HCT116 (cell line): ENCODE results near the gene UNC45A. TPM values are rescaled to one million over a fixed set of nuclear protein-coding genes. Genes with fewer than 3 reads are reported as not detected.

Experiments used
- ATAC-seq: fragments of 200-7000 bp; cut with Tn5 transposase; 2 replicates; pipeline ENCODE4 v1.9.1; 2020; ENCODE audit warnings: mild to moderate bottlenecking, moderate library complexity
- BruUV-seq: library from RNA; stranded (reverse); fragments of 400-500 nt; replicated peaks from 2 replicates; lab custom pipeline; 2021; lab: Mats Ljungman, UMichigan
- CTCF ChIA-PET: fragments of 300-600 bp; sonication (Branson Sonifier 250); formaldehyde crosslinking; loops from one replicate; lab custom pipeline; 2021; ENCODE audit warnings: antibody characterized with exemption; lab: Charles Lee
- POLR2A ChIA-PET: fragments of 300-600, 350-600 bp; sonication (Branson Sonifier 250); formaldehyde crosslinking; loops from one replicate; lab custom pipeline; 2021; ENCODE audit warnings: antibody characterized with exemption; lab: Charles Lee
- RAD21 ChIA-PET, 2 experiments: fragments of 300-600 bp; sonication (Branson Sonifier 250); formaldehyde crosslinking; loops; one replicate each; lab custom pipeline; 2023; ENCODE audit warnings: low total read pairs in 2 of 2; ENCODE audit not compliant: uncharacterized antibody in 2 of 2, unreplicated experiment in 2 of 2, low non-redundant PET in 1 of 2; lab: Charles Lee
- DNase-seq: peaks from one replicate; pipeline ENCODE4 v3.0.0-alpha.2; 2010; ENCODE audit warnings: low read depth, low spot score
- H2AFZ ChIP-seq: fragments of 200-600 bp; shearing (Covaris generic), sonication (generic); 2 replicates; pipeline ENCODE4 v1.6.1; 2017; ENCODE audit warnings: low read depth, mixed run types, mixed read lengths, antibody characterized with exemption, low read length; ENCODE audit not compliant: poor library complexity, severe bottlenecking
- H3K27ac ChIP-seq: 2 replicates; pipeline ENCODE4 v1.5.1; 2012; ENCODE audit warnings: low read depth, low read length
- H3K27me3 ChIP-seq: fragments of 200-600 bp; sonication (generic); 2 replicates; pipeline ENCODE4 v1.6.1; 2016; ENCODE audit warnings: mixed run types, low read length, mixed read lengths; ENCODE audit not compliant: insufficient read depth
- H3K36me3 ChIP-seq, 2 experiments: fragments of 200-500 bp in 1 of 2; fragments of 200-600 bp in 1 of 2; sonication (Bioruptor generic) in 1 of 2; sonication (generic) in 1 of 2; 2 replicates each; pipeline versions ENCODE4 v1.5.1 to v1.6.1; 2014 to 2016; ENCODE audit warnings: low read length in 2 of 2, inconsistent platforms in 1 of 2, mixed read lengths in 1 of 2, mixed run types in 1 of 2; ENCODE audit not compliant: insufficient read depth in 2 of 2, control insufficient read depth in 1 of 2
- H3K4me1 ChIP-seq, 2 experiments: fragments of 200-600 bp in 1 of 2; sonication (generic) in 1 of 2; 2 replicates each; pipeline versions ENCODE4 v1.5.1 to v1.6.1; 2012 to 2017; ENCODE audit warnings: low read length in 2 of 2, inconsistent platforms in 1 of 2, mild to moderate bottlenecking in 1 of 2, mixed read lengths in 1 of 2, mixed run types in 1 of 2, moderate library complexity in 1 of 2; ENCODE audit not compliant: insufficient read depth in 2 of 2, control insufficient read depth in 1 of 2
- H3K4me2 ChIP-seq: fragments of 200-600 bp; sonication (generic); 2 replicates; pipeline ENCODE4 v1.6.1; 2017; ENCODE audit warnings: mixed run types, low read length, mixed read lengths
- H3K4me3 ChIP-seq, 2 experiments: fragments of 200-600 bp in 1 of 2; sonication (generic) in 1 of 2; replicated peaks in 1 of 2; 2 replicates each; pipeline ENCODE4 v1.5.1; 2011 to 2016; ENCODE audit warnings: low read length in 2 of 2, control low read depth in 1 of 2, low read depth in 1 of 2, mild to moderate bottlenecking in 1 of 2, mixed read lengths in 1 of 2, mixed run types in 1 of 2
- H3K79me2 ChIP-seq: fragments of 200-600 bp; sonication (generic); 2 replicates; pipeline ENCODE4 v1.6.1; 2017; ENCODE audit warnings: mild to moderate bottlenecking, mixed run types, low read length, moderate library complexity, mixed read lengths; ENCODE audit not compliant: insufficient read depth
- H3K9ac ChIP-seq: fragments of 200-600 bp; sonication (generic); 2 replicates; pipeline ENCODE4 v1.6.1; 2016; ENCODE audit warnings: low read length, mixed read lengths
- H3K9me2 ChIP-seq: fragments of 200-600 bp; sonication (generic), shearing (Covaris generic); 2 replicates; pipeline ENCODE4 v1.6.1; 2017; ENCODE audit warnings: mixed run types, mild to moderate bottlenecking, moderate library complexity; ENCODE audit not compliant: insufficient read depth
- H3K9me3 ChIP-seq, 2 experiments: fragments of 200-500 bp in 1 of 2; fragments of 200-600 bp in 1 of 2; sonication (Bioruptor generic) in 1 of 2; sonication (generic) in 1 of 2; 2 replicates each; pipeline ENCODE4 v1.6.1; 2014 to 2017; ENCODE audit warnings: low read length in 2 of 2, mixed read lengths in 2 of 2, inconsistent platforms in 1 of 2, low read depth in 1 of 2, mild to moderate bottlenecking in 1 of 2, mixed run types in 1 of 2, moderate library complexity in 1 of 2; ENCODE audit not compliant: control insufficient read depth in 1 of 2, insufficient read depth in 1 of 2
- H4K20me1 ChIP-seq: fragments of 200-600 bp; sonication (generic), shearing (Covaris generic); 2 replicates; pipeline ENCODE4 v1.6.1; 2017; ENCODE audit warnings: mixed run types, mild to moderate bottlenecking, moderate library complexity; ENCODE audit not compliant: insufficient read depth
- CBX3 ChIP-seq: IDR thresholded peaks from 2 replicates; pipeline ENCODE4 v1.6.1; 2012; ENCODE audit warnings: low read depth
- CEBPB ChIP-seq: IDR thresholded peaks from 2 replicates; pipeline ENCODE4 v1.6.1; 2012; ENCODE audit warnings: low read depth
- EGR1 ChIP-seq: IDR thresholded peaks from 2 replicates; pipeline ENCODE4 v1.6.1; 2012; ENCODE audit warnings: low read depth
- ELF1 ChIP-seq: IDR thresholded peaks from 2 replicates; pipeline ENCODE4 v1.6.1; 2012; ENCODE audit warnings: low read depth, borderline replicate concordance
- EZH2 ChIP-seq: fragments of 200-600 bp; sonication (generic); IDR thresholded peaks from 2 replicates; pipeline ENCODE4 v1.6.1; 2017; ENCODE audit warnings: antibody characterized with exemption, mixed run types
- EZH2phosphoT487 ChIP-seq: fragments of 200-600 bp; IDR thresholded peaks from 2 replicates; pipeline ENCODE4 v1.6.1; 2018; ENCODE audit warnings: antibody characterized with exemption, borderline replicate concordance
- JUND ChIP-seq: IDR thresholded peaks from 2 replicates; pipeline ENCODE4 v1.6.1; 2012
- MAX ChIP-seq: IDR thresholded peaks from 2 replicates; pipeline ENCODE4 v1.6.1; 2012
- POLR2A ChIP-seq: IDR thresholded peaks from 2 replicates; pipeline ENCODE4 v1.7.0; 2011; ENCODE audit warnings: borderline replicate concordance; ENCODE audit not compliant: insufficient read depth, insufficient read length; ENCODE audit errors: extremely low read depth
- POLR2AphosphoS5 ChIP-seq: IDR thresholded peaks from 2 replicates; pipeline ENCODE4 v1.6.1; 2011; ENCODE audit warnings: mild to moderate bottlenecking, low read depth, low read length, moderate library complexity
- RAD21 ChIP-seq: IDR thresholded peaks from 2 replicates; pipeline ENCODE4 v1.6.1; 2012; ENCODE audit warnings: low read depth, mild to moderate bottlenecking
- SIN3A ChIP-seq: IDR thresholded peaks from 2 replicates; pipeline ENCODE4 v1.6.1; 2012; ENCODE audit warnings: low read depth
- TCF7L2 ChIP-seq: IDR thresholded peaks from 2 replicates; pipeline ENCODE4 v1.7.0; 2011; ENCODE audit warnings: borderline replicate concordance, inconsistent platforms; ENCODE audit not compliant: insufficient read depth, insufficient read length; ENCODE audit errors: extremely low read depth
- intact Hi-C: fragments of 100-400 bp; cut with micrococcal nuclease; formaldehyde crosslinking; loops from 2 replicates; pipeline ENCODE4 v1.10.0; 2022
- total RNA-seq: library from RNA; stranded (reverse); gene quantifications from one replicate; pipeline ENCODE4 v1.2.1, GENCODE V29; 2021; ENCODE audit not compliant: unreplicated experiment
- TF ChIP-seq, protein P1 (sequence below): IDR thresholded peaks from 2 replicates; pipeline ENCODE4 v1.6.1; 2011; ENCODE audit warnings: mild to moderate bottlenecking, low read length, moderate library complexity; ENCODE audit not compliant: insufficient replicate concordance; ENCODE audit errors: extremely low read depth

Gene UNC45A
- total RNA-seq, 1 experiment from 2014 or later, result 95.4 TPM

DNA sequence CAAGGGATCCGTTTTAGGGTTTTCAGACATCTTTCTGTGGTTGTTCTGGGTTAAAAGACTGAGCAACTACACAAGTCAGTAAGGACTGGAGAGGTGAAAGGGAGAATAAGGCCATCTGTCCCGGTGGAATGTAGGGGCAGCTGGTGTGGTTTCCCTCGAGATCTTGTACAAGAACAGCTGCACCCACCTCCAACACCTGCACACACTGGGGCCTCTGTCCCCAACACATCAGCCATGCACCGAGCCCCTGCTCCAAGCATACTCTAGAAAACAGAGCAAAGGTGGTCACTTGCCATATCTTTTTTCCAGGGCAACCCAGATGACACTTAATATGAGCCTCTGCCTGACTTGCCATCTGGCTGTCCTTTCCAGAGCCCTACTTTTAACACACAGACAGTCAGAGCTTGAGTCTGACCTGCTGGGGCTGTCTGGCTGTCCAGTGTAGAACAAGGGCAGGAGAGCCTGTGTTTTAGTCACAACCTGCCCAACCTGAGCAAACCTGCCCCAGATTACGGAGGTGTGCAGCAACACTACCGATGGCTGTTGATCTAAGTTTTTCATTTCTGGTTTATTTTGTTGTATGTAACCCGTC is 19.8 kb upstream of the UNC45A start:
- Histone ChIP-seq H3K9me2 (no peaks in the 10 kb centered on the region), H3K27ac (no peak overlapping the region), H4K20me1 (no peaks in the 10 kb centered on the region), H3K9ac (no peak overlapping the region), H3K79me2 (no peaks in the 10 kb centered on the region), H3K27me3 (no peaks in the 10 kb centered on the region), H2AFZ (no peak overlapping the region), H3K4me2 (no peak overlapping the region), H3K9me3 (no peaks in the 10 kb centered on the region), H3K4me1 (no peaks in the 10 kb centered on the region), H3K4me3 (no peak overlapping the region), H3K36me3 (peaks cover 2 to 4% of the 10 kb centered on the region in 2 experiments; a peak in 2 of 4 replicates)
- no peak for TF ChIP-seq MAX
- no peak for TF ChIP-seq CEBPB
- TF ChIP-seq SIN3A, result no peak
- no peak for TF ChIP-seq CBX3
- TF ChIP-seq JUND, result no peak
- TF ChIP-seq TCF7L2, result no peak
- TF ChIP-seq EGR1, result no peak
- no peak for TF ChIP-seq EZH2phosphoT487
- TF ChIP-seq, protein P1, sequence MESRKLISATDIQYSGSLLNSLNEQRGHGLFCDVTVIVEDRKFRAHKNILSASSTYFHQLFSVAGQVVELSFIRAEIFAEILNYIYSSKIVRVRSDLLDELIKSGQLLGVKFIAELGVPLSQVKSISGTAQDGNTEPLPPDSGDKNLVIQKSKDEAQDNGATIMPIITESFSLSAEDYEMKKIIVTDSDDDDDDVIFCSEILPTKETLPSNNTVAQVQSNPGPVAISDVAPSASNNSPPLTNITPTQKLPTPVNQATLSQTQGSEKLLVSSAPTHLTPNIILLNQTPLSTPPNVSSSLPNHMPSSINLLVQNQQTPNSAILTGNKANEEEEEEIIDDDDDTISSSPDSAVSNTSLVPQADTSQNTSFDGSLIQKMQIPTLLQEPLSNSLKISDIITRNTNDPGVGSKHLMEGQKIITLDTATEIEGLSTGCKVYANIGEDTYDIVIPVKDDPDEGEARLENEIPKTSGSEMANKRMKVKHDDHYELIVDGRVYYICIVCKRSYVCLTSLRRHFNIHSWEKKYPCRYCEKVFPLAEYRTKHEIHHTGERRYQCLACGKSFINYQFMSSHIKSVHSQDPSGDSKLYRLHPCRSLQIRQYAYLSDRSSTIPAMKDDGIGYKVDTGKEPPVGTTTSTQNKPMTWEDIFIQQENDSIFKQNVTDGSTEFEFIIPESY, result no peak
- TF ChIP-seq ELF1, result no peak
- no peak for TF ChIP-seq POLR2AphosphoS5
- TF ChIP-seq POLR2A, result no peak
- TF ChIP-seq EZH2, result no peak
- no peak for TF ChIP-seq RAD21
- POLR2A ChIA-PET, result no interaction called here
- CTCF ChIA-PET, result no interaction called here
- no peak for DNase-seq
- intact Hi-C loops, result no loop called here
- BruUV-seq, result no TSS peak
- RAD21 ChIA-PET, result no interaction called here
- no peak for ATAC-seq
